Right hindlimb (tissue), 1 donor: ENCODE results near the gene NUP188.

ENCODE experiments used
- DNase-seq: peaks from one replicate; pipeline ENCODE4 v3.0.0-alpha.2; 2018

The NUP188 gene

GRCh38 chr9:129008986-129009583 lies 61.6 kb downstream of the NUP188 start:
- DNase-seq, result no peak

- no peak for DNase-seq
These were observed 62.2 kb downstream of the NUP188 start for GRCh38 chr9:129009584-129010141.

GRCh38 chr9:129010267-129010975 lies 62.9 kb downstream of the NUP188 start:
- no peak for DNase-seq

- DNase-seq, result no peak
These were observed 63.7 kb downstream of the NUP188 start for GRCh38 chr9:129011170-129011569.

GRCh38 chr9:129011761-129012181 lies 64.3 kb downstream of the NUP188 start:
- DNase-seq, result no peak

- no peak for DNase-seq
These were observed 64.8 kb downstream of the NUP188 start for GRCh38 chr9:129012343-129012742.

GRCh38 chr9:129012893-129013448 lies 65.5 kb downstream of the NUP188 start:
- DNase-seq, result no peak

- no peak for DNase-seq
These were observed 66.2 kb downstream of the NUP188 start for GRCh38 chr9:129013674-129014073.

GRCh38 chr9:129014124-129014523 lies 66.6 kb downstream of the NUP188 start:
- no peak for DNase-seq

- DNase-seq, result no peak
These were observed 67.1 kb downstream of the NUP188 start for GRCh38 chr9:129014608-129015007.

GRCh38 chr9:129021091-129021490 lies 73.6 kb downstream of the NUP188 start:
- DNase-seq, result no peak

GRCh38 chr9:129022037-129022436 lies 74.5 kb downstream of the NUP188 start:
- DNase-seq, result no peak

GRCh38 chr9:129023036-129023907 lies 75.8 kb downstream of the NUP188 start:
- DNase-seq, result peak; percentile 91

- no peak for DNase-seq
These were observed 76.4 kb downstream of the NUP188 start for GRCh38 chr9:129023908-129024233.

GRCh38 chr9:129026442-129027223 lies 79.1 kb downstream of the NUP188 start:
- peak; percentile 59 for DNase-seq

- DNase-seq, result no peak
These were observed 79.8 kb downstream of the NUP188 start for GRCh38 chr9:129027224-129027684.

GRCh38 chr9:129027685-129028191 lies 80.2 kb downstream of the NUP188 start:
- DNase-seq, result peak; percentile 49

GRCh38 chr9:129028192-129028966 lies 80.9 kb downstream of the NUP188 start, which contains the start of gene SH3GLB2:
Gene SH3GLB2, minus strand, starts transcription at chr9:129028331. Its CDS starts 177 bp downstream, at chr9:129028154.
- DNase-seq, result peak; percentile 99

GRCh38 chr9:129030191-129030590 lies 82.7 kb downstream of the NUP188 start:
- no peak for DNase-seq

GRCh38 chr9:129031514-129031913 lies 84.0 kb downstream of the NUP188 start:
- DNase-seq, result no peak
